MCF 10A (cell line): ENCODE data around the gene IKBKE. TPM values are rescaled to one million over a fixed set of nuclear protein-coding genes. Genes with fewer than 3 reads are reported as not detected.

ENCODE experiments used
- BruUV-seq: library from RNA; stranded (reverse); fragments of 400-500 nt; replicated peaks from 2 replicates; lab custom pipeline; 2021; lab: Mats Ljungman, UMichigan
- CTCF ChIA-PET: fragments of 300-600 bp; sonication (Branson Sonifier 250); formaldehyde crosslinking; extraction: SDS; loops from one replicate; lab custom pipeline; 2021; ENCODE audit warnings: antibody characterized with exemption, inconsistent platforms; lab: Yijun Ruan, JAX
- POLR2A ChIA-PET: fragments of 300-600, 350-650 bp; sonication (Branson Sonifier 250); formaldehyde crosslinking; extraction: SDS; loops from one replicate; lab custom pipeline; 2020; ENCODE audit warnings: antibody characterized with exemption, inconsistent platforms; lab: Yijun Ruan, JAX
- DNase-seq: peaks from one replicate; pipeline ENCODE4 v3.0.0-alpha.2; 2018; ENCODE audit not compliant: unreplicated experiment
- H3K27ac Mint-ChIP-seq: one replicate; pipeline ENCODE4 v1.8.0; 2022; ENCODE audit warnings: mild to moderate bottlenecking, low read depth, mixed read lengths; ENCODE audit not compliant: unreplicated experiment
- H3K27me3 Mint-ChIP-seq: one replicate; pipeline ENCODE4 v1.8.0; 2022; ENCODE audit warnings: mixed read lengths; ENCODE audit not compliant: insufficient read depth, unreplicated experiment
- H3K36me3 Mint-ChIP-seq: one replicate; pipeline ENCODE4 v1.8.0; 2022; ENCODE audit warnings: mild to moderate bottlenecking, moderate library complexity, mixed read lengths; ENCODE audit not compliant: insufficient read depth, unreplicated experiment
- H3K4me1 Mint-ChIP-seq: one replicate; pipeline ENCODE4 v1.8.0; 2022; ENCODE audit warnings: mixed read lengths; ENCODE audit not compliant: insufficient read depth, unreplicated experiment
- H3K4me3 Mint-ChIP-seq: one replicate; pipeline ENCODE4 v1.8.0; 2022; ENCODE audit warnings: mild to moderate bottlenecking, moderate library complexity, mixed read lengths; ENCODE audit not compliant: unreplicated experiment
- H3K9me3 Mint-ChIP-seq: one replicate; pipeline ENCODE4 v1.8.0; 2022; ENCODE audit warnings: mixed read lengths; ENCODE audit not compliant: unreplicated experiment
- intact Hi-C: fragments of 100-400 bp; cut with micrococcal nuclease; formaldehyde crosslinking; loops from 2 replicates; pipeline ENCODE4 v1.14.1; 2022
- total RNA-seq: library from RNA; stranded (reverse); gene quantifications from 2 replicates; pipeline ENCODE4 v1.2.3, GENCODE V29; 2022
- TF ChIP-seq, protein P1 (sequence below): fragments of 200-600 bp; IDR thresholded peaks from one replicate; pipeline ENCODE4 v1.8.0; 2022; ENCODE audit warnings: antibody characterized with exemption, mild to moderate bottlenecking; ENCODE audit not compliant: unreplicated experiment

IKBKE gene
- total RNA-seq, 1 experiment from 2014 or later, result 12.1 TPM

DNA sequence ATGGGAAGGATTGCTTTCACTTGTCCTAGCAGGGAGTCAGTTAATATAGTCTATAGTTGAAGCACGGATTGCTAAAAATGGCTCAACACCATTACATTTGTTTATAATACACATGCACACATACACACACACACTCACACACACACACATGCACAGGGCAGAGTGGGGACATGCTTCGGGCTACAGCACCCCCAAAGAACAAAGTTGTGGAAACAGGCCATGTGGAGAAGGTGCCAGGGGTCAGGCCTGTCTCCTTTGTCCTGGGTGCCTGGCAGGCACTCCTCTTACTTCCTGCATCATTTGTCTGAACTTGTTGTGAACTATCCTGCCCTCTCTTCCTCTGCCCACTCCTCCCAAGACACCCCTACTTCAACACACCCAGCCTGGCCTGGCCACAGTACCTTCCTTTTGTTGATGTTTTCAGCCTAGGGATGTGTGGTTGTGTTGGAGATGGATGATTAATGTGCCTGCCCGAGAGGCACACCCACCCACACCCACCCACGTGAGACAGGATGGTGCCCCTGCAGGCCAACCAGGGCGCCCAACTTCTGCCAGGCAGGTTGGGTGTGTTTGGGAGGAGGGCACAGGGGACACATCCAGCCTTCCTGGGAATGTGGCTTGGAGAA, 54.6 kb downstream of the IKBKE start:
- H3K9me3 Mint-ChIP-seq, result no peaks in the 10 kb centered on the region
- H3K36me3 Mint-ChIP-seq, result no peaks in the 10 kb centered on the region
- TF ChIP-seq, protein P1, sequence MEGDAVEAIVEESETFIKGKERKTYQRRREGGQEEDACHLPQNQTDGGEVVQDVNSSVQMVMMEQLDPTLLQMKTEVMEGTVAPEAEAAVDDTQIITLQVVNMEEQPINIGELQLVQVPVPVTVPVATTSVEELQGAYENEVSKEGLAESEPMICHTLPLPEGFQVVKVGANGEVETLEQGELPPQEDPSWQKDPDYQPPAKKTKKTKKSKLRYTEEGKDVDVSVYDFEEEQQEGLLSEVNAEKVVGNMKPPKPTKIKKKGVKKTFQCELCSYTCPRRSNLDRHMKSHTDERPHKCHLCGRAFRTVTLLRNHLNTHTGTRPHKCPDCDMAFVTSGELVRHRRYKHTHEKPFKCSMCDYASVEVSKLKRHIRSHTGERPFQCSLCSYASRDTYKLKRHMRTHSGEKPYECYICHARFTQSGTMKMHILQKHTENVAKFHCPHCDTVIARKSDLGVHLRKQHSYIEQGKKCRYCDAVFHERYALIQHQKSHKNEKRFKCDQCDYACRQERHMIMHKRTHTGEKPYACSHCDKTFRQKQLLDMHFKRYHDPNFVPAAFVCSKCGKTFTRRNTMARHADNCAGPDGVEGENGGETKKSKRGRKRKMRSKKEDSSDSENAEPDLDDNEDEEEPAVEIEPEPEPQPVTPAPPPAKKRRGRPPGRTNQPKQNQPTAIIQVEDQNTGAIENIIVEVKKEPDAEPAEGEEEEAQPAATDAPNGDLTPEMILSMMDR, result no peak
- CTCF ChIA-PET, result interaction anchor here (0.7 to 3.1 kb wide), 7 partner anchors 18 to 87 kb away, joined by 3 to 23 read pairs (median 4); partner anchors contain the start of gene EIF2D
- DNase-seq, result peak; percentile 93
- no TSS peak for BruUV-seq
- peak overlapping the region; percentile 85 for H3K27ac Mint-ChIP-seq
- no peak overlapping the region for H3K4me3 Mint-ChIP-seq
- H3K27me3 Mint-ChIP-seq, result no peaks in the 10 kb centered on the region
- intact Hi-C loops, result loop anchor here (1.0 kb wide), 1 partner anchor 12 kb away; no protein-coding TSS in a partner anchor
- POLR2A ChIA-PET, result interaction anchor here (0.9 to 2.5 kb wide), 3 partner anchors 9 to 18 kb away, joined by 3 to 13 read pairs (median 3); partner anchors contain the start of gene RASSF5
- peaks cover 18% of the 10 kb centered on the region for H3K4me1 Mint-ChIP-seq

DNA sequence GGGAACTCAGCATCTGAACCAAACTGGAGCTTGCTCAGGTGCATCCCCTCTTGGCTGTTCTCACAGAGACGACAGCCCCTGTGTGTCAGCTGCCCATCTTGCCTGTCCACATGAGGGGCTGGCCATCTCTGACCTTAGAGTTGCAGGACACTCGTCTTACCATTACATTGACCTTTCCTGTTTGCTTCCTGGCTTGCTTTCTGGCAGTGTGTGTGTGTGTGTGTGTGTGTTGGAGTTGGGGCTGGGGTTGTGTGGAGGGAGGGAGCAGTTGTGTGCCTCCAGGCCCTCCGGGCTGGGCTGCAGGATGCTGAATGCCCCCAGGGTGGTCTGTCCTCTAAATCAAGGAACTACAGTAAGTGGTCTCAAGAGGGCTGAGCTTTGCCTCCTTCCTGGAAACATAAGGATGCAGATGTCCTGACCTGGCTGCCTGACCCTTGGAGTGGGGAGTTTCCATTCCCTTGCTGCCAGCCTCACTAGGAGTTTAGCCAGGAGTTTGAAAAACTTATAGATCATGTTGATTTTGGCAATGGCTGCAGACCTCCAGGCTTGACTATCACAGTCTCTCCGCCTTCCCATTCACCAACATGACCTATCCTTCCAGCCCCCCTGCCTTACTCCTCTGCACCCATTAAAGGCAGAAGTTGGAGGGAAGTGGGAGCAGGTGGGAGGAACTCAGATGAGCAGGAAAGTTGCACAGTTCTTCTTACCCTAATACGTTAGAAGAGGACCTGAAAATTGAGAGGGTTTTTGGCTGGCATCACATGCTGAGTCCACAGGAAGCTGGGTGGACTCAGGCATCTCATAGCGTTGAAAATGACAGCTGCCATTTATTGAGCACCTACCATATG, 56.0 kb downstream of the IKBKE start:
- peak overlapping the region; percentile 85 for H3K27ac Mint-ChIP-seq
- peaks cover 18% of the 10 kb centered on the region for H3K4me1 Mint-ChIP-seq
- TF ChIP-seq, protein P1, result no peak
- intact Hi-C loops, result no loop called here
- no peaks in the 10 kb centered on the region for H3K36me3 Mint-ChIP-seq
- ChIA-PET POLR2A (interaction anchor here (0.6 to 2.5 kb wide), 6 partner anchors 9 to 37 kb away, joined by 3 to 13 read pairs (median 4); partner anchors contain the start of gene RASSF5), CTCF (interaction anchor here (0.6 to 3.1 kb wide), 7 partner anchors 19 to 198 kb away, joined by 3 to 23 read pairs (median 4); no protein-coding TSS in a partner anchor)
- no peaks in the 10 kb centered on the region for H3K9me3 Mint-ChIP-seq
- no peaks in the 10 kb centered on the region for H3K27me3 Mint-ChIP-seq
- H3K4me3 Mint-ChIP-seq, result no peak overlapping the region
- no TSS peak for BruUV-seq
- DNase-seq, result no peak

DNA sequence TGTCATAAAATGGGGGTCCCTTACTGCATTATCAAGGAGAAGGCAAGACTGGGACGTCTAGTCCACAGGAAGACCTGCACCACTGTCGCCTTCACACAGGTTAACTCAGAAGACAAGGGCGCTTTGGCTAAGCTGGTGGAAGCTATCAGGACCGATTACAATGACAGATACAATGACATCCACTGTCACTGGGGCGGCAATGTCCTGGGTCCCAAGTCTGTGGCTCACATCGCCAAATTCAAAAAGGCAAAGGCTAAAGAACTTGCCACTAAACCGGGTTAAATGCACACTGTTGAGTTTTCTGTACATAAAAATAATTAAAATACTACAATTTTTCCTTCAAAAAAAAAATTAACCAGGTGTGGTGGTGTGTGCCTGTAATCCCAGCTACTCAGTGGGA, 59.1 kb downstream of the IKBKE start:
- intact Hi-C loops, result no loop called here
- no peak overlapping the region for H3K4me3 Mint-ChIP-seq
- no peak overlapping the region for H3K27ac Mint-ChIP-seq
- no peaks in the 10 kb centered on the region for H3K27me3 Mint-ChIP-seq
- TF ChIP-seq, protein P1, result no peak
- no peaks in the 10 kb centered on the region for H3K9me3 Mint-ChIP-seq
- BruUV-seq, result no TSS peak
- ChIA-PET POLR2A (interaction anchor here (0.7 to 1.5 kb wide), 2 partner anchors 9 to 14 kb away, joined by 4 to 6 read pairs; no protein-coding TSS in a partner anchor), CTCF (interaction anchor here (0.6 to 2.1 kb wide), 6 partner anchors 15 to 1709 kb away, joined by 3 to 17 read pairs (median 4); no protein-coding TSS in a partner anchor)
- H3K4me1 Mint-ChIP-seq, result peaks cover 18% of the 10 kb centered on the region
- no peaks in the 10 kb centered on the region for H3K36me3 Mint-ChIP-seq
- no peak for DNase-seq

DNA sequence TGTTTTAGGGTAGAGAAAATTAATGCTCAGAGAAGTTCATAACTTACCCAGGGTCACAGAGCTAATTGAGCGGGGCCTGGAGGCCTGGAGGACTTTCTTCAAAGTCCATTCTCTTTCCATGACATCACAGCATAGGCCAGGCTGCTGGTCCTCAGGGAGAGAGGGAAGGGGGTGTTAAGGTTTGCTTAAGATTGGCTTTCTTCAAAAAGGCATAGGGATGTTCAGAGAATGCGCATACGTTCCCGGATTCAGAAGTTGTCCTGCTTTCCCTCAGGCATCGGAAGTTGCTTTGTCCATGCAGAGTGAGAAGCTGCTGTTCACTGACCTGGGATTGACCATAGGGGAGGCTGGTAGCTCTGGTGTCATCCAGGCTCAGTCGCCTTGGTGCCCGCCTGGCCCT, 62.1 kb downstream of the IKBKE start:
- Mint-ChIP-seq H3K27me3 (no peaks in the 10 kb centered on the region), H3K27ac (no peak overlapping the region), H3K4me3 (no peak overlapping the region), H3K9me3 (no peaks in the 10 kb centered on the region), H3K36me3 (no peaks in the 10 kb centered on the region), H3K4me1 (no peaks in the 10 kb centered on the region)
- BruUV-seq, result no TSS peak
- TF ChIP-seq, protein P1, result no peak
- no peak for DNase-seq
- CTCF ChIA-PET, result interaction anchor here (0.6 to 5.8 kb wide), 7 partner anchors 13 to 196 kb away, joined by 3 to 63 read pairs (median 4); no protein-coding TSS in a partner anchor
- POLR2A ChIA-PET, result interaction anchor here (0.8 kb wide), 1 partner anchor 10 kb away, joined by 3 read pairs; no protein-coding TSS in a partner anchor
- intact Hi-C loops, result no loop called here
